Sigmoid colon (tissue), 7 donors: Measurements from ENCODE around the gene SMC6. TPM values are rescaled to one million over a fixed set of nuclear protein-coding genes. Genes with fewer than 3 reads are reported as not detected.

Experiments used
- DNase-seq: peaks from one replicate; pipeline ENCODE4 v3.0.0-alpha.2; 2019
- H3K27ac ChIP-seq, 4 donors: fragments of 200-600 bp; sonication (generic); one replicate each; pipeline ENCODE4 v1.5.1; 2016 to 2019; ENCODE audit warnings: mild to moderate bottlenecking in 1 of 4
- H3K27me3 ChIP-seq, 3 donors: fragments of 200-600 bp; sonication (generic); one replicate each; pipeline ENCODE4 v1.5.1; 2019; ENCODE audit warnings: mild to moderate bottlenecking in 1 of 3
- H3K36me3 ChIP-seq, 4 donors: fragments of 200-600 bp; sonication (generic); one replicate each; pipeline ENCODE4 v1.5.1; 2016 to 2019
- H3K4me1 ChIP-seq, 4 donors: fragments of 200-600 bp; sonication (generic); one replicate each; pipeline ENCODE4 v1.5.1; 2017 to 2019
- H3K4me3 ChIP-seq, 4 donors: fragments of 200-600 bp; sonication (generic); one replicate each; pipeline ENCODE4 v1.5.1; 2017 to 2019; ENCODE audit warnings: mild to moderate bottlenecking in 2 of 4, moderate library complexity in 1 of 4
- H3K9me3 ChIP-seq, 4 donors: fragments of 200-600 bp in 3 of 4; sonication (generic) in 3 of 4; one replicate each; pipeline versions ENCODE4 v1.5.1 to v1.6.1; 2013 to 2019
- CTCF ChIP-seq, 4 experiments: fragments of 450-650 bp in 3 of 4; fragments of 200-600 bp in 1 of 4; IDR thresholded peaks; one replicate each; pipeline ENCODE4 v1.5.1; 2016 to 2019; ENCODE audit warnings: antibody characterized with exemption in 4 of 4, mild to moderate bottlenecking in 3 of 4, moderate library complexity in 2 of 4
- EP300 ChIP-seq, 4 donors: sonication (generic); formaldehyde crosslinking; IDR thresholded peaks; one replicate each; pipeline ENCODE4 v1.6.1; 2017; ENCODE audit warnings: antibody characterized with exemption in 4 of 4
- POLR2A ChIP-seq, 2 donors: fragments of 450-650 bp; IDR thresholded peaks; one replicate each; pipeline ENCODE4 v1.6.1; 2016; ENCODE audit warnings: antibody characterized with exemption in 2 of 2, mild to moderate bottlenecking in 2 of 2, moderate library complexity in 2 of 2
- POLR2AphosphoS5 ChIP-seq, 4 donors: sonication (generic); formaldehyde crosslinking; IDR thresholded peaks; one replicate each; pipeline ENCODE4 v1.6.1; 2017; ENCODE audit warnings: antibody characterized with exemption in 4 of 4
- WGBS, 2 donors: extraction: QIAGEN DNeasy Blood & Tissue Kit; methylation state at CpG; one replicate each; pipeline ENCODE4 v1.1.7; 2013; 5-methylcytosine and 5-hydroxymethylcytosine counted together
- intact Hi-C: fragments of 100-400 bp; cut with DNase I; formaldehyde crosslinking; loops from one replicate; pipeline ENCODE4 v1.15.1; 2023
- polyA plus RNA-seq, 3 donors: library from polyadenylated mRNA; stranded (reverse); fragments of 200-250 nt; gene quantifications; one replicate each; pipeline ENCODE4 v1.2.3, GENCODE V29; 2013
- total RNA-seq, 4 donors: library from RNA; depleted of rRNA; stranded (reverse); fragments of >200 nt; gene quantifications; one replicate each; pipeline ENCODE4 v1.1.0, GENCODE V29; 2016
- donor health status: healthy with polysubstance abuse.
- donor health status: Bipolar disorder and iron deficiency.
- donor health status: healthy.

Gene SMC6
- total and polyA plus RNA-seq, 7 donors = 6.6 to 15.8 (median 10.7) TPM

- no peak for TF ChIP-seq POLR2A (IDR thresholded peaks at IDR 0.05)
- no peak for TF ChIP-seq CTCF (IDR thresholded peaks at IDR 0.05)
- TF ChIP-seq POLR2AphosphoS5 (IDR thresholded peaks at IDR 0.05) = no peak
- no peak for TF ChIP-seq EP300 (IDR thresholded peaks at IDR 0.05)
- Histone ChIP-seq H3K9me3 (no peaks in the 10 kb centered on the region), H3K27ac (no peak overlapping the region), H3K27me3 (no peaks in the 10 kb centered on the region), H3K4me1 (peaks cover 0 to 4% (median 2%) of the 10 kb centered on the region in 4 donors), H3K4me3 (no peak overlapping the region), H3K36me3 (no peaks in the 10 kb centered on the region)
- no peak for DNase-seq
- intact Hi-C loops = no loop called here
- 16 to 51% methylated on average over 4 of the region's 4 CpGs for WGBS, 2 donors
These were observed 39.7 kb upstream of the SMC6 start for GRCh38 chr2:17793296-17793695.

GRCh38 chr2:17792515-17792914, 38.9 kb upstream of the SMC6 start:
- H3K36me3 ChIP-seq = no peaks in the 10 kb centered on the region
- intact Hi-C loops = no loop called here
- TF ChIP-seq CTCF (IDR thresholded peaks at IDR 0.05) = no peak
- no peak for TF ChIP-seq EP300 (IDR thresholded peaks at IDR 0.05)
- no peak for TF ChIP-seq POLR2AphosphoS5 (IDR thresholded peaks at IDR 0.05)
- no peak for TF ChIP-seq POLR2A (IDR thresholded peaks at IDR 0.05)
- no peak for DNase-seq
- no peaks in the 10 kb centered on the region for H3K9me3 ChIP-seq
- H3K4me3 ChIP-seq = no peak overlapping the region
- 27 to 53% methylated on average over 1 of the region's 1 CpG for WGBS, 2 donors
- no peak overlapping the region for H3K27ac ChIP-seq
- peaks cover 0 to 4% (median 2%) of the 10 kb centered on the region in 4 donors for H3K4me1 ChIP-seq
- no peaks in the 10 kb centered on the region for H3K27me3 ChIP-seq

- 77 to 81% methylated on average over 2 of the region's 2 CpGs for WGBS, 2 donors
- TF ChIP-seq EP300 (IDR thresholded peaks at IDR 0.05) (no peak), CTCF (IDR thresholded peaks at IDR 0.05) (no peak), POLR2AphosphoS5 (IDR thresholded peaks at IDR 0.05) (no peak), POLR2A (IDR thresholded peaks at IDR 0.05) (no peak)
- intact Hi-C loops = no loop called here
- DNase-seq = no peak
- H3K36me3 ChIP-seq = no peaks in the 10 kb centered on the region
- H3K9me3 ChIP-seq = no peaks in the 10 kb centered on the region
- no peaks in the 10 kb centered on the region for H3K27me3 ChIP-seq
- no peak overlapping the region for H3K4me3 ChIP-seq
- no peak overlapping the region for H3K27ac ChIP-seq
- peaks cover 0 to 4% (median 2%) of the 10 kb centered on the region in 4 donors for H3K4me1 ChIP-seq
These were observed 38.2 kb upstream of the SMC6 start for GRCh38 chr2:17791817-17792130.

- 54 to 68% methylated on average over 5 of the region's 5 CpGs for WGBS, 2 donors
- H3K4me3 ChIP-seq = no peak overlapping the region
These were observed 37.7 kb upstream of the SMC6 start for GRCh38 chr2:17791121-17791816.

More at GRCh38 chr2:17791121-17791816, 37.7 kb upstream of the SMC6 start:
- intact Hi-C loops = no loop called here
- TF ChIP-seq POLR2A (IDR thresholded peaks at IDR 0.05) (no peak), EP300 (IDR thresholded peaks at IDR 0.05) (no peak), POLR2AphosphoS5 (IDR thresholded peaks at IDR 0.05) (peak in 1 of 4 donors; percentile 10), CTCF (IDR thresholded peaks at IDR 0.05) (no peak)
- H3K27ac ChIP-seq = no peak overlapping the region
- DNase-seq = no peak
- no peaks in the 10 kb centered on the region for H3K27me3 ChIP-seq
- no peaks in the 10 kb centered on the region for H3K36me3 ChIP-seq
- H3K4me1 ChIP-seq = peaks cover 0 to 4% (median 2%) of the 10 kb centered on the region in 4 donors
- H3K9me3 ChIP-seq = no peaks in the 10 kb centered on the region
